GM18951 (cell line): ENCODE measurements around the gene SLC35G1.

Experiments
- POLR2A ChIP-seq: IDR thresholded peaks from 4 replicates; pipeline ENCODE4 v1.6.1; 2011; ENCODE audit warnings: mild to moderate bottlenecking; ENCODE audit not compliant: insufficient read length, insufficient read depth; ENCODE audit errors: extremely low read depth
- in situ Hi-C: fragments of 300-500 bp; cut with MboI; formaldehyde crosslinking; loops from one replicate; pipeline ENCODE4 v1.12.0; 2022; ENCODE audit warnings: low sequenced_read_pairs, mixed read lengths, inconsistent platforms; ENCODE audit not compliant: unreplicated experiment

The SLC35G1 gene

DNA sequence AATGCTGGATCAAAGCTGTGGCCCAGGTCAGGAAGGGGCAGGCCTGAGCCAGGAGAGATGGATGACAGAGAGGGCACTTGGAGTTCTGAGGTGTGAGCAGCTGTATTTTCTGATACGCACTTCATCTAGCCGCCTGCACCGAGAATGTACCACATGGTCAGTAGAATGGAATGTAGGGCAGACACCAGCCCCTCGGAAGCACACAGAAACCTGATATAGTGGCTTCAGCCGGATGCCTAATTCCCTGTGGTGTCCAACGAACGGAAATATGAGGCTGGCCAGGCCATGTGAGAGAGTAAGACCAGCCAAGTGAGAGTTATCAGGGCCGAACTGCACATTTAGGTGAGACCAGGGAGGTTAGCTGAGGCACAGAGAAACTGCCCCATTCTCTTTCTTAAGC lies 53.3 kb downstream of the SLC35G1 start:
- TF ChIP-seq POLR2A, result no peak
- in situ Hi-C loops, result no loop called here

DNA sequence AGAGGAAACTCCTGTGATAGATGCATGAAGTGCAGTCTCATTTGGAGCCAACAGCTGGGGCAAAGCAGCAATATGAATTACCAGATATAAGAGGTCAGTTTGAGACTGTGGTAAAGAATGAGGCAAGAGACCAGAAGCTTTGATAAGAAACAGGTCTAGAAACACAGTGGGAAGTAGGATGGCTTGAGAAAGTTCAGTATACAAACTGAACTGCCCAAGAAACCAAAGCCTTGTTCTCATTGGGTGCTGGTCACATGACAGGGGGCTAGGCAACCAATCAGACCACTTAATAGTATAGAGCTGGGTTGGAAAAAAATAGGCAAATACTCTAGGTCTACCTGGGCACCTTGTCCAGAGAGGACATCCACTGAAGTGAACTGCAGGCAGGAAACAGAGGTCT lies 53.7 kb downstream of the SLC35G1 start:
- in situ Hi-C loops, result no loop called here
- TF ChIP-seq POLR2A, result no peak

DNA sequence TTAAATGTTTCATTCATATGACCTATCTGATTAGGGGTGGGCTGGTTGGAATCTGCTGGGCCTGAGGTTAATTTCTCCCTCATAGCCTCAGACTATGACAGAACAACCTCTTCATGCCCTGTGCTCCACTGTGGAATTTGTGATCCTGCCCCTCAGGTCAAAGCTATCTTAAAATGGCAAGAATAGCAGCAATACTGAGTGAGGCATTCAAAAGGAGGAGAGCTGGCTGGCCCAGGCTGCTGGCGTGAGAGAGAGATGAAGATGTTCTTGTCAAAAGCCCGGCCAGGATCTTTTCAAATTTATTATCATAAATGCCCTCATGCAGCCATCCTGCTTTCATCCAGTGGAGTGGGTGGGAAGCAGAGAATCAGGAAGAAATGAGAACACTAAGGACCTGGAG lies 58.1 kb downstream of the SLC35G1 start:
- in situ Hi-C loops, result no loop called here
- no peak for TF ChIP-seq POLR2A
